Epidermal melanocyte (primary cell): ENCODE results near the gene PRPH2.
A peak's percentile ranks its signal among the peaks of the same experiment; 100 is the strongest.

Experiments
- DNase-seq: peaks from one replicate; pipeline ENCODE4 v3.0.0; 2011; ENCODE audit warnings: low spot score; ENCODE audit not compliant: insufficient read length

PRPH2 gene, protein sequence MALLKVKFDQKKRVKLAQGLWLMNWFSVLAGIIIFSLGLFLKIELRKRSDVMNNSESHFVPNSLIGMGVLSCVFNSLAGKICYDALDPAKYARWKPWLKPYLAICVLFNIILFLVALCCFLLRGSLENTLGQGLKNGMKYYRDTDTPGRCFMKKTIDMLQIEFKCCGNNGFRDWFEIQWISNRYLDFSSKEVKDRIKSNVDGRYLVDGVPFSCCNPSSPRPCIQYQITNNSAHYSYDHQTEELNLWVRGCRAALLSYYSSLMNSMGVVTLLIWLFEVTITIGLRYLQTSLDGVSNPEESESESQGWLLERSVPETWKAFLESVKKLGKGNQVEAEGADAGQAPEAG

DNA sequence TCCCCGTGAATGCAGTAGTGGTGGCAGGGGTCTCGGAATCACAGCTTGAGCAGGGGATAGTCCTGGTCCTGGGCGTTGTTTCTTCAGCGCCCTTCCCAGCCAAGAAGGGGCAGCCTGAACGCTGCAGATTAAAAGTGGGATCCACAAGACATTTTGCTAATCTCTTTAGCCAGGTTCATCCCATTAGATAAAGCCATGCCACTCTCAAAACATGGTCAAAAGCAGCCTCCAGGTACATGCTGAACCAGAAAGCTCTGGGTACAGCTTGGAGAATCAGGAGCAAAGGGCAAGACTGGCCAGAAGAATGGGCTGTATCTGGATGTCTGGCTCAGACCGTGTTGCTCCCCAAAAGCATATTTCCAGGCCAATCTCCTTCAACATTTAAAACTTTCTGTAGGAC is at the start of gene PRPH2:
Gene PRPH2, minus strand, starts transcription at position 101 of the 400 bp plus-strand sequence. CDS start 263 bp downstream, outside the sequence.
- DNase-seq = no peak

DNA sequence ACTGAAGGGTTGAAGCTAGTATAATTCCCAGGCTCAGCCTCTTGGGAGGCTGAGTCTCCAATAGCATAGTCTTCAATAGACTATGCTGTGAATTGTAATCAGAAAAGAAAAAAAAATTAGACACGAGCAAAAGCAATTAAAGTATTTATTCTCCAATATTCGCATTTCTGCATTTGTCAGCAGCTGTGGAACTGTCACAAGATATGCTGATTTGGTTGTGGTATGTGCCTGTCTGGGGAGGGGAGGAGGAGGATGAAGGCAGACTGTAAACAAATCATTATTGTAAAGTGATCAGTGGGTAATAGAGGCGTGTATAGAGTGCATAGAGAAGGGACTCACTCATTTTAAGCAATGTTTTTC is 49.3 kb upstream of the PRPH2 start:
- DNase-seq = no peak

DNA sequence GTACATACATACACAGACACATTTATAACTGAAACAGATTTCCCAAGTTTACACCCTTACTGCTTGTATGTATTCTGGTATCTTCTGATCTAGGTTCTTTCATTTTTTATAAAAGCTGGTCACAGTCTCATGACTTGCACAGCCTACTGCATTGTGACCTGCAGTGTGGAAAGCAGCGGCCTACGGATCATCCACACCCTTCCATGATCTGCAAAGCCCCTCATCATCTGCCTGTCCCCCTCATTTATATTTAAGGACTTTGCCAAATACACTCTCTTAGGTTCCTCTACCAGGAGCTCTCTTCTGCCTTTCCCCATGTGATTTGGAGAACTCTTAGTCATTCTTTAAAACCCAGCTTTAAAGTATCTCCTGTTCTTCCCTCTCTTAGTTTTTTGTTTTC is 47.4 kb upstream of the PRPH2 start:
- DNase-seq = no peak

DNA sequence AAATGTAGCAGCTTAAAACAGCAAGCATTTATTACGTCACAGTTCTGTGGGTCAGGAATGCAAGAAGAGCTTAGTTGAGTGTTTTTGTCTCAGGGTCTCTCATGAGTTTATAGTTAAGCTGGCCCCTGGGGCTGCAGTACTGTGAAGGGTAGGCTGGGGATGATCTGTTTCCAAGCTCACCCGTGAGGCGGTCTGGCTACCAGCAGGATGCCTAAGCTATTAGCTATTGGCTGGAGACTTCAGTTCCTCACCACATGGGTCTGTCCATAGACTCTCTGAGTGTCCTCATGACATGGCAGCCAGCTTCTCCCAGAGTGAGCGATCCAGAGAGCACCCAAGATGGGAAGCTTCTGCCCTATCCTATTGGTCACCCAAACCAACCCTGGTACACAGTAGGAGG is 46.7 kb upstream of the PRPH2 start:
- DNase-seq = no peak

DNA sequence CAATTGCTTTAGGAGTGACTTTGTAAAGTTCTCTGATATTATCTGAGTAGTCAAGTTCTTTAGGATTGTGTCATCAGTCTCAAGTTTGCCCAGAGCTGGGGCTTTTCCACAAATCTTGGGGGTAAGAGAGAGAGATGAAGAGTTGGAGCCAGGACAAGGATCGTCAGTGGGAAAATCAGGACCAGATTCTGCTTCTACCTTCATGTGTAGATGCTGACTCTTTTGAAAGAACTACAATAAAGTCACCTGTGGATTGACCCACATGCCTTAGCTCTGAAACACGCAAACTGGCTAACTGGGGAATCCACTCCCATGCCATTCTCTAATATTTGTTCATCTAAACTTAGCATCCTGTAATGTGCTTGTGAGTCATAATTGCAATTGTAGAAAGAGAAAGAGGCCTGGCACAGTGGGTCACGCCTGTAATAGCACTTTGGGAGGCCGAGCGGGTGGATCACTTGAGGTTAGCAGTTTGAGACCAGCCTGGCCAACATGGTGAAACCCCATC is 43.8 kb upstream of the PRPH2 start:
- no peak for DNase-seq

DNA sequence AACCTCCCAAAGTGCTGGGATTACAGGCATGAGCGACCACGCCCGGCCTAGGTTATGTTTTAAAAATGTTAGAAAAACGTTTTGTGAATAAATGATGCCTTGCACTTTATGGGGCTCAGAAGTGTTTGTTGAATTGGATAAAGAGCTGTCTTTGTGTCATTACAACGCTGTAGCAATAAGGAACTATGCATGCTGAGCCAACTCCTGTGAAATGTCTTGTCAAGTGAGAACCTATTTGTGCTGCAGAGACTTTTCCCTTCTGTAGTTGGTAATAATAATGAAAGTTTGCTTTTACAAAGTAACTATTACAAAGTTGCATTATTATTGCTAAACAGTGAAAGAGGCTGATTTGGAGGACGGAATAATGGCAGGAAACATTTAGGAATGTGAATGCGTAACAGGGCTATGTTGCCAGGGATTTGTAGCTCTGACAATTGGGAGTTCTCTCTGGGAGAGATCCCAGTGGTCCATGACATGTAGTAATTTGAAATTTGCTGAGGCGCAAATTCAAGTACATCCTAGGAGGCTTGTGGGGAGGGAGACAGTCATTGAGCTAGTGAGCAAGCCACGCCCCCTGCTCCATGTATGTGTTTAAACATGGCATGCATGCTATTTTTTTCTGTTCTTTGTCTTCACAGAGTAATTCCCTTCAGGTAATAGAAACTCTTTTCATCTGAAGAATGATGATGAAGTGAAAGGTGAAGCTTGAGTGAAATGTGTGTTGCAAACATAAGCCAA is 42.7 kb upstream of the PRPH2 start:
- DNase-seq = no peak

DNA sequence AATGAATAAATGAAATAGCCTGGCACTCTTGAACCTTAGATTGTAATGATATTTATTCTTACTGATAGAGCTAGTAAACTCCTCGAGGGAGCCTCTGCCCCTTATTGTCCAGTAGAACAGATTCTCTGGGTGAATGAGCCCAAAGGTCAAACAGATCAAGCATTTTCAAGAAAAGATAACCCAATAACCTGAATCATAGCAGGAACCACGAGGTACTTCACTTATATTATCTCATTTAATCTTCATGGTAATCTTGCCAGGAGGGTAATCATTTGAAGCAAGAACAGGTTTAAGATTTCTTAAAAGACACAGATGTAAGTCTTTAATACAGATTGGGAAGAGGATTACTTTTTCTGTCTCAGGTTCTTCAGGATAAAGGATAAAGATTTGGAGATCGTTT is 40.6 kb upstream of the PRPH2 start:
- no peak for DNase-seq

DNA sequence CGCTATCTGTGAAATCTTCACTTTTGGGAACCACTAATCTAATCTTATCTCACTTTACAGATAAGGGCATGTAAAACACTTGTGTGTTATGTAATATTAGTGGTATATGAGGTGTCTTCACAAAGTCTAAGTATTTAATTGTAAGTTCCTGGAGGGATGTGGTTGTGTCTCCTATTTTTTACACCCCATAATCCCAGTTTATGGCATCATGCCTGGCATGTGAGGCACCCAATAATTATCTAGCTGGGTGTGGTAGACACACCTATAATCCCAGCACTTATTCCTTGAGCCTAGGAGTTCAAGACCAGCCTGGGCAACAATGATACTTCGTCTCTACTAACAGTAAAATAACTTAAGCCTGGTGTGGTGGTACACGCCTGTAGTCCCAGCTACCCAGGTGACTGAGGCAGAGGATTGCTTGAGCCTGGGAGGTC is 40.0 kb upstream of the PRPH2 start:
- DNase-seq = no peak

DNA sequence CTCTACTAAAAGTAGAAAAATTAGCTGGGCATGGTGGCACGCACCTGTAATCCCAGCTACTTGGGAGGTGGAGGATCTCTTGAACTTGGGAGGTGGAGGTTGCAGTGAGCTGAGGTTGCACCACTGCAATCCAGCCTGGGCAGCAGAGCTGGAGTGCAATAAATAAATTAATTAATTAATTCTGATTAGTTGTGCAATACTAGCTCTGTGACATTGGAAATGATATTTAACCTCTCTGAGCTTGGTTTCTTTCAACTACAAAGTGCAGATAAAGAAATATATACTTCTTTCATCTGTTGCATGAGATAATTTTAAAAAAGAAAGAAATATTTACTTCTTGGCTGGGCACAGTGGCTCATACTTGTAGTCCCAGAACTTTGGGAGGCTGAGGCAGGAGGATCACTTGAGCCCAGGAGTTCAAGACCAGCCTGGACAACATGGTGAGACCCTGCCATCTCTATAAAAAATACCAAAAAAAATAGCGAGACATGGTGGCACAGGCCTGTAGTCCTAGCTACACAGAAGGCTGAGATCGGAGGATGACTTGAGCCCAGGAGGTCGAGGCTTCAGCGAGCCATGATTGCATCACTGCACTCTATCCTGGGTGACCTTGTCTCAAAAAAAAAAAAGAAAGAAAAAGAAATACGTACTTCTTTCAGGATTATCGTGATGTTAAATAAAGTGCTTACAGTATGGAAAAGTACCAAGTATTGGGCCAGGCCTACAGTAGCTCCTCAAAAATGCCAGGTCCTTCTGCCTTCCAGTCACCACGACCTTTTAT is 39.1 kb upstream of the PRPH2 start:
- DNase-seq = no peak

DNA sequence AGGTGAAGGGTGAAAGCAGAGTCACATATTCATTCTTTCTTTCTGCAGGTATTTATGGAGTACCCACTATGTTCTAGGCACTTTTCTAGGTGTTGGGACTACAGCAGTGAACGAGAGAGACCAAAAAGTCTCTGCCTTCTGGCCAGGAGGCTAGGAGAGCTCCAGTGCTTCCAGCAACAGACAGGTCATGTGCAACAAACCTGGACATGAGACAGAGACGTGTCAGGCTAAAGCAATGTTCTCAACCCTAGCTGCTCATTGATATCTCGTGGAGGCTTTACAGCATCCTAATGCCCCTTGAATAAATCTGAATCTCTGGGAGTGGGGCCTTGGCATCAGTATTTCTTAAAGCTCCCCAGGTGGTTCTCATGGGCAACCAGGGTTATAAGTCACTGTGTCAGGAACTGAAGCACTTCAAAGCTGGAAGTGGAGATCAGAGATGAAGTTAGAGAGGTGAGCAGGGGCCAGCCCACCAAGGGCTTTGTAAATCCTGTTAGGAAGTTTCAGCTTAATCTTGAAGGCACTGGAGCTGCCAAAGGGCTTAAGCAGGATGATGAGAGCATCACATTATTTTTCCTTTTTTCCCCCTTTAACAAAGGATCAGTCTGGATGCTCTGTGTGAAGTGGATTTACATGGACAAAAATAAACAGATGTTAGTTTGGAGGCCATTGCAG is 36.5 kb upstream of the PRPH2 start:
- DNase-seq = no peak

DNA sequence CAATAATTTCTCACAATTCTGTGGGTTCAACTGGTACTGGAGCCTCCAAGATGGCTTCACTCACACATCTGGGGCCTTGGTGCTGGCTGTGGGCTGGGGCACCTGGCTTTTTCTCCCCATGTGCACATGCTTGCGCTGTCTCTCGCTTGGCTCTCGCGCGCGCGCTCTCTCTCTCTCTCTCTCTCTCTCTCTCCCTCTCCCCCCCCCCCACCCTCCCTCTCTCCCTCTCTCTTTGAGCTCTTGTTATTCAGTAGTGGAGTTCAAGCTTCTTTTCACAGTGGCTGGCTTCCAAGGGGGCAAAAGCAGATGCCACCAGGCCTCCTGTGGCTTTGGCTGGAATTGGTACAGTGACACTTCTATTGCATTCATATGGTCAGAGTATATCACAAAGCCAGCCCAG is 34.3 kb upstream of the PRPH2 start:
- DNase-seq = no peak

DNA sequence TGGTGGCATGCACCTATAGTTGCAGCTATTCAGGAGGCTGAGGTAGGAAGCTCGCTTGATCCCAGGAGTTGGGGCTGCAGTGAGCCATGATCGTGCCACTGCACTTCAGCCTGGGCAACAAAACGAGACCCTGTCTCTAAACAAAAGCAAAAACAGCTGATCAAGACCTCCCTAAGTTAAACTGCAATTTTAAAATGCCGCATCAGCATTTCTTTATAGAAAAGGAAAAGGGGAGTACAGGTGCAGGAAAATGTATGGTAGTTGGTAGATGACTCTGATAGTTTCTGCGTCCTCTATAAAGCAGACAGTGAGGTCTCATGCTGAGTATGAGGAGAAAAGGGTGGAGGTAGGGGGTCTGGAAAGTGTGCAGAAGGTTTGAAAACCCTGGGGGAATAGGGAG is 32.4 kb upstream of the PRPH2 start:
- no peak for DNase-seq

DNA sequence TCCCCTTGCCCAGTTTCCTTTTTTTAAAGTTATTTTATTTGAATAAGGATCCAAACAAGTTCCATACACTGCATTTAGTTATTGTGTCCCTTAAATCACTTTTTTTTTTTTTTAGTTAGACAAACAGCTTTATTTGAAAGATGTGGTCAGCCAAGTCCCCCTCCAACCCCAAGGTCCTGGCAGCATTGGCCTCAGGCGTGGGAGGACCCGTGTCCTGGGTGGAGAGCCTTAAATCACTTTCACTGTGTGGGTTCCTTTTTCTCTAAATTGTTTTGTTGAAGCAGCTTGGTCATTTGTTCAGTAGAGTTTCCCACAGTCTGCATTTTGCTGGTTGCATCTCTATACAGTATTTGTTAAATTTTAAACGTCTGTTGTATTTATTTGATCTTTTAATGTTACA is 28.7 kb upstream of the PRPH2 start:
- no peak for DNase-seq

DNA sequence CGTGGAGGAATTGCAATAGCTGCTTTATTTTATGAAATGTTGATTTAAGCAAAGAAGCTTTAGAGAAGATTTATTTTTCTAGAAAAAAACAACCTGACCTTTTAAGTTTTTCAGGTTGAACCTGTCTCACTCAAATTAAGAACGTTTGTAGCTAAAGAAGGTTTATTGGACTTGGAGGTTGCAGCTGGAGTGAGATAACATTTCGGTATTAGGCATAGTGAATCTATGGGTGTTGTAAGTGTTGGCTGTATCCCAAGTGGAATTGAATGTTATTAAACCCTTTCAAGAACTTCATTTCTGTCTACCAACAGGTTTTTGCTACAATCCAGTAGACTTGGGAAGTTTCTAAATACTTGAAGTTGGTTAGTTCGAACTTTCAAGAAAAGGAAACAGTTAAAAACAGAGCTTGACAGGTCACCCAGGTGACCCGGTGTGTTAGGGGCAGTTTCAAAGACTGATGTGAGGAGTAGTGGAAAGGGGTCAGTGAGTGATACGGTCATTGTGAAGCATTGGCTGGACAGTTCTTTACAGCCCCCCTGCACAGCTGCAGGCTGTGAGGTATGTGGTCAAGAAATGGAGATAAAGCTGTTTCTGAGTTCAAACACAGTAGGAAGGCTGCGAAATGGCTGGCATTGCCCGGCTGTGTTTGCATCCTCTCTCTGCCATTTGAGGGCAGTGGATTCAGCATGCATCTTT is 26.0 kb upstream of the PRPH2 start:
- no peak for DNase-seq

DNA sequence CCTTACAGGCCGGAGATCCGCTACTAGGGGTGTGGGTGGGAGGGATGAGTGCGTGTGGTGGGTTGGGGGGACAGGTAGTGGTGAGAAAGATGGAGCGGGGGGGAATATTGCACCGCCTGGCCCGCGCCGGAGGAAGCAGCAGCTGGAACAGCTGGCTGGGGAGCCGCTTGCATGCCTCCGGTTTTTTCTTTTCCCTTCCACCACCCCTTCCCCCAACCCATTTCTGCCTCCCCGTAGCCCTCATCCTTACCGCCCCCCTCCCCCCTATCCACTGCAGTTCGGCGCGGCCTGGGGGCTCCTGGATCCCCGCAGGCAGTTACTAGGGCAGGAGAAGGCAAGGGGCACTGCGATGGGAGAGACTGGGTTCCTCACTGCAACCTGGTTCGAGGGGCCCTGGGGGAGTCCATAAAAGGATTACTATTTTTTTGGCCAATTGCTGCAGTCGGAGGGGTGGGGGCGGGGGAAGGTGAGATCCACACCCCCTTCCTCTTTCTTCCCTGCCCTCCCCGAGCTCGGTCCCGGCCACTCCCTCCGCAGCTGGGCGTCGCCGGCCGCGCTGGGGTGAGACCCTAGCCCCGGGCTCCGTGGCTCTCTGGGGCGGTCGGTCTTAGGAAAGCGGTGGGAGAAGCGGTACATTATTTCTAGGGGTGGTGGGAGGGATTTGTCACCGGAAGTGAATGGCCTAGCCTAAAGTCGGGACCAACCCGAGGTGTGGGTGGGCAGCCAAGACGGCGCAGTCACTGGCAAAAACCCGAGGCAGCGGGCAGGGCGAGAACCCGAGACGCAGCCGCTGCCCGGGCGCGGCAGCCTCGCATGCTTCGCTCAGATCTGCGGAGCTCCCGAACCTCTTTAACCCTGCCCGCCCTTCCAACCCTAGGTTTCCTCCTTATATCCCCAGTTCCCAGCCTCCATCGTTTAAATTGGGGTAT is 24.3 kb upstream of the PRPH2 start:
- peak; percentile 84 for DNase-seq

DNA sequence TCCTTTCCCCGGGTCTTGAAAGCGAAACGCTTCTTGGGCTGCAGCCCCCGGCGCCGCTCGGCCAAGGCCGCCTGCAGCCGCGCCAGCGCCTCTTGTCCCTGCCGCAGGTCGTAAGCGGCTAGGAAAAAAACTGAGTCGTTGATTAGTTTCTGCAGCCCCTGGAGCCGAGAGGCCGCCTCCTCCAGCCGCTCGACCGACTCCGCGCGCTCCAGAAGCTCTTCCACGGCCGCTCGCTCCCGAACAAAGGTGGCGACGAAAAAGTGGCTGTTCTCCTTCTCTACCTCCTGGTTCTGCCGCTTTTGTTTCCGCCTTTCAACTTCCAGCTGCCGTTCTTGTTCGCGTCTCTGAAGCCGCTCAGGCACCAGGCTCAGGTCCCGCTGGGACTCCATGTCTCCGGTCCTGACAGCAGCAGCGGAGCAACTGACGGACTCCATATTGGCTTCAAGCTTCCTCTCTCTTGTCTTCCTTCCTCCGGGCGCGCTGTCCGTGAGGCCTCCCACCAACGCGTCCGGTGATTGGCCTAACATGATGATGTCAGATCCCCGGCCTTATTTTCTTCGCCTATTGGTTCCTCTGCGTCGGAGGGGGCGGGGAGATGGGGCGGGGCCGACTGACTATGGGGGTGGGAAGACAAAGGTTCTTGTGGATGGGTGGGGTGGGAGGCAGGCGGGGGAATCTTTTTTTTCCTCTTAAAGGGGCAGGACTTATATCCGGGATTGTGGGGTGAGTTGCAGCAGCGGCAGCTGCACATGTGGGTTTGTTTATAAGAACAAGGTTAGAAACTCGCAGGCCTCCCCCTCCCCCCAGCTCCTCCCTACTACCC is 23.5 kb upstream of the PRPH2 start, which contains the start of gene TBCC:
Gene TBCC, minus strand, starts transcription at position 464 of the 823 bp plus-strand sequence. Its CDS starts 30 bp downstream, at position 434.
- DNase-seq = peak; percentile 98

DNA sequence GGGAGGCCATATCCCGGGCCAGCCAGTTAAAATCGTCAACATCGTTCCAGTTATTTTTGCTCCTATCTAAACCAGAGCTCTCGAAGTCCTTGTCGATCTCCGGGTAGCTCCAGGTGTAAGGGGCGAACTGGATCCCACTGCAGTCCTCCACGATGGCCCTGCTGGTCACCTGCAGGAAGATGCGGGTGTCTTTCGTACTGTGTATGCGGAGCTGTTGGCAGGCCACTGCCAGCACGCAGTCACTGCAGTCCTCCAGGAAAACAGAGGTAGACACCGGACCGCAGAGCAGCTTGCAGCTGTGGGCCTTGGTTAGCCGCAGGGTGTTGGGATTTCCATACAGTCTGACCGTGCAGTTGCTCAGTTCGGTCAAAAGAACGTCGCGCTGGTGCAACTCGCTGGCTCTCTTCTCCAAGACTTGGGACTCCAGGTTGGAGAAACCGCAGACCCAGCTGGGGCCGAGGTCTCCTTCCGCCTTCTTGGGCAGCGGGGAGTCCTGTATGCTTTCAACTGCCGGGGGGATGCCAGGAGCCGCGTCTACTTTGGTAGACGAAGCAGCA is 22.8 kb upstream of the PRPH2 start:
- DNase-seq = no peak

DNA sequence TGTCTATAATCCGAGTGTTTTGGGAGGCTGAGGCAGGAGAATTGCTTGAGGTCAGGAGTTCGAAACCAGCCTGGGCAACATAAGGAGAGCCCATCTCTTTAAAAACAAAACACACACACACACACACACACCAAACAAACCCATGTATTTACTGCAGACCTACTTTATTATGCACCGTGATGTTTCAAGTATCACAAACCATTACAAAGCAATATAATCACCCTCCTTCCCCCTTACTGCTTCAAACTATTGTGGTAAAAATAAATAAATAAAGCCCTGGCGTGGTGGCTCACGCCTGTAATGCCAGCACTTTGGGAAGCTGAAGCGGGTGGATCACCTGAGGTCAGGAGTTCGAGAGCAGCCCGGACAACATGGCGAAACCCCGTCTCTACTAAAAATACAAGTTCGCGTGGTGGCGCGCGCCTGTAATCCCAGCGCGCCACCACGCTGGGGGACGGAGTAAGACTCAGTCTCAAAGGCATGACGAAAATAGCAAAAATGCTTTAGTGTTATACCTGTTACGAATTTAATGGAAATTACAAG is 22.0 kb upstream of the PRPH2 start:
- DNase-seq = no peak
